Lower leg skin (tissue), 3 donors: ENCODE results near the gene TAMM41.
"Not testable (repeated sequence)": the region's sequence is repeated elsewhere in the genome, so short reads cannot be mapped to it uniquely, and the experiment has no call there.

ENCODE experiments used
- CTCF ChIP-seq, 3 donors: fragments of 450-650 bp; IDR thresholded peaks; one replicate each; pipeline ENCODE4 v1.5.1; 2016; ENCODE audit warnings: antibody characterized with exemption in 3 of 3, mild to moderate bottlenecking in 3 of 3, moderate library complexity in 2 of 3
- POLR2A ChIP-seq, 2 donors: fragments of 450-650 bp; IDR thresholded peaks; one replicate each; pipeline ENCODE4 v1.6.1; 2016 to 2017; ENCODE audit warnings: antibody characterized with exemption in 2 of 2, mild to moderate bottlenecking in 1 of 2, moderate library complexity in 1 of 2

GRCh38 chr3:11863739-11864138 is 17.1 kb upstream of the TAMM41 start:
- TF ChIP-seq CTCF, POLR2A (IDR thresholded peaks at IDR 0.05): not testable (repeated sequence)
